GM18517 (cell line): Measurements from ENCODE around the gene ATXN1.

Experiments used
- ATAC-seq: cut with Tn5 transposase; IDR thresholded peaks from one replicate; pipeline ENCODE4 v1.9.1; 2021; ENCODE audit warnings: mild to moderate bottlenecking, moderate library complexity; ENCODE audit not compliant: unreplicated experiment

The ATXN1 gene

GRCh38 chr6:16254535-16254934, 506.7 kb downstream of the ATXN1 start:
- no peak for ATAC-seq

- ATAC-seq = no peak
Observed at GRCh38 chr6:16253399-16254144, 507.7 kb downstream of the ATXN1 start.

GRCh38 chr6:16252686-16253299, 508.5 kb downstream of the ATXN1 start:
- no peak for ATAC-seq

GRCh38 chr6:16251706-16252105, 509.6 kb downstream of the ATXN1 start:
- ATAC-seq = no peak

GRCh38 chr6:16249971-16250370, 511.3 kb downstream of the ATXN1 start:
- ATAC-seq = no peak
